ENCODE results near the gene ZBED3.
A peak's percentile ranks its signal among the peaks of the same experiment; 100 is the strongest.

ZBED3 gene

GRCh38 chr5:77076961-77077828 lies 9.9 kb downstream of the ZBED3 start:
- DNase-seq, result peak; percentile 54

GRCh38 chr5:77074745-77075144 lies 12.3 kb downstream of the ZBED3 start:
- no peak for DNase-seq

GRCh38 chr5:77073667-77074066 lies 13.4 kb downstream of the ZBED3 start:
- DNase-seq, result no peak

GRCh38 chr5:77066823-77067442 lies 20.2 kb downstream of the ZBED3 start:
- DNase-seq, result no peak

- DNase-seq, result no peak
Observed at GRCh38 chr5:77066184-77066583, 20.9 kb downstream of the ZBED3 start.

GRCh38 chr5:77065256-77065655 lies 21.8 kb downstream of the ZBED3 start:
- DNase-seq, result no peak

- DNase-seq, result no peak
Observed at GRCh38 chr5:77064040-77064439, 23.0 kb downstream of the ZBED3 start.

- no peak for DNase-seq
Observed at GRCh38 chr5:77046416-77047073, 40.5 kb downstream of the ZBED3 start.

GRCh38 chr5:77035950-77036349 lies 51.1 kb downstream of the ZBED3 start:
- no peak for DNase-seq

- no peak for DNase-seq
Observed at GRCh38 chr5:77033338-77033737, 53.7 kb downstream of the ZBED3 start.

- DNase-seq, result no peak
Observed at GRCh38 chr5:77032635-77033034, 54.5 kb downstream of the ZBED3 start.

- DNase-seq, result no peak
Observed at GRCh38 chr5:77031891-77032290, 55.2 kb downstream of the ZBED3 start.

- DNase-seq, result peak; percentile 87
Observed at GRCh38 chr5:77030097-77031071, 56.7 kb downstream of the ZBED3 start, which contains the start of gene AGGF1. Gene AGGF1 (plus strand): TSS chr5:77030404. CDS start chr5:77030767, 363 bp downstream.

GRCh38 chr5:77029376-77029885 lies 57.7 kb downstream of the ZBED3 start:
- DNase-seq, result no peak

GRCh38 chr5:77028631-77029375 lies 58.3 kb downstream of the ZBED3 start:
- no peak for DNase-seq

- DNase-seq, result no peak
Observed at GRCh38 chr5:77024490-77024889, 62.6 kb downstream of the ZBED3 start.

GRCh38 chr5:77022511-77023417 lies 64.3 kb downstream of the ZBED3 start:
- no peak for DNase-seq
